Activated CD8-positive, alpha-beta memory T cell treated with anti-CD3 and anti-CD28 coated beads for 36 hours (primary cell): Measurements from ENCODE around the gene S100A5. TPM values are rescaled to one million over a fixed set of nuclear protein-coding genes. Genes with fewer than 3 reads are reported as not detected.
"Not testable (repeated sequence)": the region's sequence is repeated elsewhere in the genome, so short reads cannot be mapped to it uniquely, and the experiment has no call there.

Experiments
- CTCF ChIA-PET: fragments of 350-600 bp; sonication (Branson Sonifier 250); formaldehyde crosslinking; loops from one replicate; lab custom pipeline; 2021; ENCODE audit warnings: antibody characterized with exemption; lab: Charles Lee
- POLR2A ChIA-PET: fragments of 350-600 bp; sonication (Branson Sonifier 250); formaldehyde crosslinking; loops from one replicate; lab custom pipeline; 2021; ENCODE audit warnings: antibody characterized with exemption; lab: Charles Lee
- total RNA-seq, 2 experiments: library from RNA; stranded (reverse); gene quantifications; one replicate each; pipeline ENCODE4 v1.2.3, GENCODE V29; 2021

S100A5 gene, protein sequence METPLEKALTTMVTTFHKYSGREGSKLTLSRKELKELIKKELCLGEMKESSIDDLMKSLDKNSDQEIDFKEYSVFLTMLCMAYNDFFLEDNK
- 1 to 10 TPM; 1.1 to 1.2 TPM for total RNA-seq

DNA sequence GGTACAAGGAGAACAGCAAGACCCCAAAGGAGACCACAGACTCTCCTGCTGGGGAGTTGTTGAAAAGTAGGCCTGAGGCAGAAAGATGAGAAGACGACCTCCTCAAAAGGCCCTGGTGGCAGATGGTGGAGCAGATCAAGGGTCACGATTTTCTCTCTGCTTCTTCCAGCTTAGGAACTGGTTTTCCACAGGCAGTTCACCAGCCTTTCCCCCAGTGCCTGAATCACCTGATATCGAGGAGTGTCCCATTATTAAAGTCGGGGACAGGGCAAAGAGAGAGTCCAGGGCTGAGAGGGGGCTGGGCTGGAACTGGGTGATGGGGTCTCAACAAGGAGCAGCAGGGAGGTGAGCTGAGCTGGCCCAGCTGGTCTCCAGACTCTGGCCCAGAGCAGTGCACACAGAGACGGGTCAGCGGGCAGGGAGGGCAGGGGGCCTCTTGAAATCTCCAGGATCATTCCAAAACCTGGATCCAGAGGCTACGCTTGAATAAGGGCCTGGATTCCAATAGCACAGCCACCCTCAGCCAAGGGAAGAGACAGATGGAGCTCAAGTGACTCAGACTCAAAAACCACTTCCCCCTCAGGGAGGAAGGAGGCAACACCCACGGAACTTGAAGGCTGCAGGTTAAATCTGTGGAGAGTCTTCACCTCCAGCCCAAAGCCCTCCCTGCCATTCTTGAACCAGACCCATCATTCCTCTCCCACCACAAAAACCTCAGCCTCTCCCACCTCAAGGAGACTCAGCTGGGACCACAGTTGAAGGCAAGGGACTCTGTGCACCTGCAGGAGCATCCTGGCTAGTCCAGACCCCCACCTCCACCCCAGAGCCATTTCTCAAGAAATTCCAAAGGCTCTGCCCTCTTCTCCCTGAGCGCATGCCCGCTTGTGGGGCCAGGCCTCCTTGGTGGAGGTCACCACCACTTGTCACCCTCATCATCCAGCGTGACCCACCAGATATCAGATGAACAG, at the start of gene S100A5:
Gene S100A5 (minus strand): TSS at position 541 of the 968 bp plus-strand sequence. CDS start 743 bp downstream, outside the sequence.
- POLR2A ChIA-PET, result interaction anchor here (1.4 kb wide), 1 partner anchor 10 kb away, joined by 3 read pairs; no protein-coding TSS in a partner anchor

DNA sequence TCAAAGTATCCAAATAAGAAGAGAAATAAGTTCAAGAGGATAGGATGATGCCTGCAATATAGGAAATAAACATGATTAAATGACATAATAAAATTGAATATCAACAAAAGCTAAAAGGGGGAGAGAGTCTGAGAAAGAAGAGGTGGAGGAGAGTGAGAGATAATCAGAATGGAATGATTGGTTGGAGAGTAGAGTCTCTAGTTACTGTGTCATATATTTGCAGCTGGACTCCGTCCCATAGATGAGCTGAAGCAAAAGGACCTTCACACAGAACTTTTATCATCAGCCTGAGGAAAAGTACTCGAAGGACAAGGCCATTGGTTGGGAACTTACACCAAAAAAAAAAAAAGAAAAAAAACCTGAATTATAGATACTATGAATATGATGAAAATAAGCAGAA, 47.7 kb upstream of the S100A5 start:
- ChIA-PET POLR2A (interaction anchor here (0.7 kb wide), 1 partner anchor 16 kb away, joined by 3 read pairs; no protein-coding TSS in a partner anchor), CTCF (interaction anchor here (0.7 kb wide), 2 partner anchors 72 to 1400 kb away, joined by 3 read pairs; no protein-coding TSS in a partner anchor)

More for the DNA sequence above, at the start of gene S100A5:
- CTCF ChIA-PET, result interaction anchor here (0.7 to 2.6 kb wide), 3 partner anchors 9 to 28 kb away, joined by 3 to 17 read pairs (median 5); no protein-coding TSS in a partner anchor

DNA sequence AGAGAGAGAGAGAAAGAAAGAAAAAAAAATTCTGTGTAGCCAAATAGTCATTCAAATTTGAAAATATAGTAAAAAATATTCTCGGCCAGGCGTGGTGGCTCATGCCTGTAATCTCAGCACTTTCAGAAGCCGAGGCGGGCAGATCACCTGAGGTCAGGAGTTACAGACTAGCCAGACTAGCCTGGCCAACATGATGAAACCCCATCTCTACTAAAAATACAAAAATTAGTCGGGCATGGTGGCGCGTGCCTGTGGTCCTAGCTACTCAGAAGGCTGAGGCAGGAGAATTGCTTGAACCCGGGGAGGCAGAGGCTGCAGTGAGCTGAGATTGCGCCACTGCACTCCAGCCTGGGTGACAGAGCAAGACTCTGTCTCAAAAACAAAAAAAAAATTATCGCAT, 47.3 kb upstream of the S100A5 start:
- ChIA-PET POLR2A (interaction anchor here (0.7 kb wide), 1 partner anchor 16 kb away, joined by 3 read pairs; no protein-coding TSS in a partner anchor), CTCF (interaction anchor here (0.7 kb wide), 2 partner anchors 72 to 1399 kb away, joined by 3 read pairs; no protein-coding TSS in a partner anchor)

DNA sequence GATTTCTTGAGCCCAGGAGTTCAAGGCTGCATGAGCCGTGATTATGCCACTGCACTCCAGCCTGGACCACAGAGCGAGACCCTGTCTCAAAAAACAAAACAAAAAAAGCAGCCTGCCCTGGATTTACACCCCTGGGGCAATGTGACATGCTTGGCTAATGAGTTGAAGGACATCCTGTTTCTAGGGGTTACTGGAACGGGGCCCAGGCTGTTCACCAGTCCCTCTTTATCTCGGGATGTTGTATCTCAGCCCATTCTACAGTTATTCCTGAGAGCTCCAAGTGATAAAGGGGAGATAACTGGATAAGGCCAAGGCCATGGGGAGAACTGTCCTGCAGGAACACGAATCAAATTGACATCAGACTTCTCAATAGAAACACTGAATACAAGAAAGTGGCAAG, 46.6 kb upstream of the S100A5 start:
- ChIA-PET POLR2A (no interaction called here), CTCF (no interaction called here)

DNA sequence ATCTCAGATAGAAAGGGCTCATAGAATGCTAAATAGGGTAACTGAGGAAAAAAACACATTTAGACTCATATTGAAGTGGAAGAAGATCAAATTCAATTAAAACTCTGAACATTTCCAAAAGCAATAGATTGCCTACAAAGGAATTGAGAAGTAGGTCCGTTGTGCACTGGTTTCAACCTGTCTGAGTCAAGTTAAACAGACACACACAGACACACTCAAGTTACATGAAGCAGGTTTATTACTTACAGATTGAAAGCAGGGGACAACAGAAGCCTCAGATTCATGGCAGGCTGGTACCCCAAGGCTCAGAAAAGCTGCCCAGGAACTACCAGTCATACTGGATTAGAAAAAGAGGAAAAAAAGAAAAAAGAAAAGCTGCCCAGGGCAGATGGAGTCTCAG, 45.6 kb upstream of the S100A5 start:
- CTCF ChIA-PET, result interaction anchor here (0.6 kb wide), 1 partner anchor 384 kb away, joined by 6 read pairs; no protein-coding TSS in a partner anchor
- POLR2A ChIA-PET, result no interaction called here

DNA sequence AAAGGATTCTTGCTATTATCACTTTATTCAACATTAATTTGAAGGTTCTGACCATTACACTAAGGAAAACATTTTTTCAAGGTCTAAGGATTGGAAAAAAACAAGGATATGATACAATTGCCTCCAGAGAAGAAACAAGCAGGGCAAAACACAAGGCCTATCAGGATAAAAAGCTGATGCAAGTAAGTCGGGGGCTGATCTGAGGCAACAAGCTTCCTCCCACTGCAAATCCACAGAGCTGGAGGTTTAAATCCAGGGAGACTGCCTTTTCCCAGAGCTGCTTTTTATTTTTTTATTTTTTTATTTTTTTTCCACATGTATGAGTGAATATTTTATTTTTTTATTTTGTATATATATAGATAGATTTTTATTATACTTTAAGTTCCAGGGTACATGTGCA, 44.3 kb upstream of the S100A5 start:
- ChIA-PET CTCF (no interaction called here), POLR2A (no interaction called here)

DNA sequence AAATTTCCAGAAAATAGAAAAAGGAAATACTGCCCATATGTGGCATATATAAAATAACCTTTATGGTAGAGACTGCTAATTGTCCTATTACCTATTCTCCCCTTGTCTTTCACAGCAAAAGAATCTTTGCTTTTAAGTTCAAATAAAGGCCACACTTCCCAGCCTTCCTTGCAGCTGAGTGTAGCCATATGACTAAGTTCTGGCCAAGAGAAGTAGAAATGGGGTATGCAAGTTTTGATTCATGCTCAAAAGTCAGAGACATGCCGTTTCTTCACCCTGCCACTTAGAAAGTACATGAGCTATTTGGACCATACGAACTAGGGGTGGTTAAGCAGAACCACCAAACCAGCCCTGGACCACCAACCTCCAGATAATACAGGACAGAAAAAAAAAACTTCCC, 43.2 kb upstream of the S100A5 start:
- ChIA-PET CTCF (no interaction called here), POLR2A (no interaction called here)

DNA sequence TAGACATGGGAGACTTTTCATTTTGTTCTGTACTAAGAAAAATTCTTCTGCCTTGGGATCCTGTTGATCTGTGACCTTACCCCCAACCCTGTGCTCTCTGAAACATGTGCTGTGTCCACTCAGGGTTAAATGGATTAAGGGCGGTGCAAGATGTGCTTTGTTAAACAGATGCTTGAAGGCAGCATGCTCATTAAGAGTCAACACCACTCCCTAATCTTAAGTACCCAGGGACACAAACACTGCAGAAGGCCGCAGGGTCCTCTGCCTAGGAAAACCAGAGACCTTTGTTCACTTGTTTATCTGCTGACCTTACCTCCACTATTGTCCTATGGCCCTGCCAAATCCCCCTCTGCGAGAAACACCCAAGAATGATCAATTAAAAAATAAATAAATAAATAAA, 42.8 kb upstream of the S100A5 start:
- CTCF ChIA-PET, POLR2A ChIA-PET: not testable (repeated sequence)

DNA sequence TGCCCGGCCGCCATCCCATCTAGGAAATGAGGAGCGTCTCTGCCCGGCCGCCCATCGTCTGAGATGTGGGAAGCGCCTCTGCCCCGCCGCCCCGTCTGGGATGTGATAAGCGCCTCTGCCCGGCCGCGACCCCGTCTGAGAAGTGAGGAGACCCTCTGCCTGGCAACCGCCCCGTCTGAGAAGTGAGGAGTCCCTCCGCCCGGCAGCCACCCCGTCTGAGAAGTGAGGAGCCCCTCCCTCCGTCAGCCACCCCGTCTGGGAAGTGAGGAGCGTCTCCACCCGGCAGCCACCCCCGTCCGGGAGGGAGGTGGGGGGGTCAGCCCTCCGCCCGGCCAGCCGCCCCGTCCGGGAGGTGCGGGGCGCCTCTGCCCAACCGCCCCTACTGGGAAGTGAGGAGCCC, 42.1 kb upstream of the S100A5 start:
- POLR2A ChIA-PET, CTCF ChIA-PET: not testable (repeated sequence)

DNA sequence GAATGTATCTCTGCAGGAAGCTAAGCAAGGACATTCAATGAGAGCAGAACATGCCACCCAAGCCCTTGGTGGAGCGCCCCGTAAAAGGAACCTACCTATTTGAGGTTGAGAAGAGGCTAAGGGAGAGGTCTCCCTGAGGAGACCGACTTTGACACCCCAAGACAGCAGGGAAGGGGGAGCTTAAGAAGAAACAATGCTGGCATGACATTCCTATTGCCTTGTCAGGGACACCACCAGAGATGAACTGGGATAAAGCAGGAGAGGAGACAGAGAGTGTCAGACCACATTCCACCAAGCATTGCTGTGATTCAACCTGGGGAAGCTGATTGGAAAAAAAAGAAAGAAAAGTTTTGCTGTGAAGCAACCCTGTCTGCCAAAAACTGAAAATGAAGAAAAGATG, 38.2 kb upstream of the S100A5 start:
- ChIA-PET POLR2A (no interaction called here), CTCF (no interaction called here)

DNA sequence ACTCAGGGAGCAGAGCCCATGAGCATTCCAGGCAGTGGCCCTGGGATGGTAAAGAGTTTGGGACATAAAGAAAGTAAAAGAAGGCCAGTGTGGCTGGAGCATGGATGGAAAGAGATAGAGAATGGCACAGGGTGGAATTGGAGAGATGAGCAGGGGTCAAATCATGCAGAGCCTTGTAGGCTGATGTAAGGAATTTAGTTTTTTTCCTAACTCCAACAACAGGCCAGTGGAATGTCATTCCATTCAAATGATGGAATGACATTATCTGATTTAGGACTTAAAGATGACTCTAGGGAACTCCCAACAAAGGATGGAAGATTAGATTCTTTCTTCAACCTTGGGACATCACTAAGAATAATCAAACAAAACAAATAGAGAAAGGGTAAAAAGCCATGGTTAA, 37.8 kb upstream of the S100A5 start:
- POLR2A ChIA-PET, result interaction anchor here (0.6 kb wide), 1 partner anchor 56 kb away, joined by 3 read pairs; the partner anchor contains the start of gene CHTOP
- CTCF ChIA-PET, result no interaction called here

DNA sequence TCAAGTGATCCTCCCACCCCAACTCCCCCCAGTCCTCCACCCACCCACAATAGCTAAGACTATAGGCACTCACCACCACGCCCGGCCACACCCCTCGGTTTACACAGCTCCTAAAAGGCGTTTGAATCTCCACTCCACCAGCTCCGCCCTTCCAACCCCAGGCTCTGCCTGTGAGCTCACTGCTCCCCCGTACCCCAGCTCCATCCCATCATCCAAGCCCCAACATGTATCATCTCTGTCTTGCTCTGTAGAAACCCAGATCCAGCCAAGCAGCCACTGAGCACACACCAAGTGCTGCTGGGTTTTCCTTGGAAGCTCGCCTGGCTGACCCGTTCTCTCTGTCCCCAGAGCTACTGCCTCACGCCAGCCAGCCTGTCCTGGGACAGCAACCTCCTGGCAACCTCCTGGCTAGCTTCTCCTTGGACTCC, 36.9 kb upstream of the S100A5 start:
- ChIA-PET CTCF (interaction anchor here (0.7 to 1.0 kb wide), 3 partner anchors 45 to 66 kb away, joined by 3 to 5 read pairs (median 4); no protein-coding TSS in a partner anchor), POLR2A (interaction anchor here (0.6 kb wide), 1 partner anchor 589 kb away, joined by 3 read pairs; no protein-coding TSS in a partner anchor)

DNA sequence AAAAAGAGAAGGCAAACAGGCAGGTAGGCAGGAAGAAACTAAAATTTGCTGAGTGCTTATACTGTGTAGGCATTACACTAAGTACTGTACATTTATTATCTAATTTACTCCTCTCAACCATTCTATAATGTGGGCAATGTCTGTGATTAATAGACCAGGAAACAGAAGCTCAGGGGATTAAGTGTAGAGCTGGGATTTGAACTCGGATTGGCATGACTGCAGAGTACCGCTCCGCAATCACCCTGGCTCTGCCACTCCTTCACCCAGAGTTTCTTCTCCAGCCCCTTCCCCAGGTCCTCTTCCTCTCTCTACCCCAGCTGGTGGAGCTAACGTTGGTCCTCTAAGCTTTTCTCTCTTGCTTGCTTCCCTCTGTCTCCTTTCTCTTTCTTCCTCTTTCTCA, 36.4 kb upstream of the S100A5 start:
- ChIA-PET POLR2A (interaction anchor here (0.6 kb wide), 1 partner anchor 589 kb away, joined by 3 read pairs; no protein-coding TSS in a partner anchor), CTCF (interaction anchor here (0.7 to 1.0 kb wide), 3 partner anchors 44 to 66 kb away, joined by 3 to 5 read pairs (median 4); no protein-coding TSS in a partner anchor)

DNA sequence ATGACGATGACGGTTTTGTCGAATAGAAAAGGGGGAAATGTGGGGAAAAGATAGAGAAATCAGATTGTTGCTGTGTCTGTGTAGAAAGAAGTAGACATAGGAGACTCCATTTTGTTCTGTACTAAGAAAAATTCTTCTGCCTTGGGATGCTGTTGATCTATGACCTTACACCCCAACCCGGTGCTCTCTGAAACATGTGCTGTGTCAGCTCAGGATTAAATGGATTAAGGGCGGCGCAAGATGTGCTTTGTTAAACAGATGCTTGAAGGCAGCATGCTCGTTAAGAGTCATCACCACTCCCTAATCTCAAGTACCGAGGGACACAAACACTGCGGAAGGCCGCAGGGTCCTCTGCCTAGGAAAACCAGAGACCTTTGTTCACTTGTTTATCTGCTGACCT, 34.8 kb upstream of the S100A5 start:
- POLR2A ChIA-PET, result not testable (repeated sequence)
- CTCF ChIA-PET, result interaction anchor here (1.0 kb wide), 1 partner anchor 65 kb away, joined by 3 read pairs; no protein-coding TSS in a partner anchor

DNA sequence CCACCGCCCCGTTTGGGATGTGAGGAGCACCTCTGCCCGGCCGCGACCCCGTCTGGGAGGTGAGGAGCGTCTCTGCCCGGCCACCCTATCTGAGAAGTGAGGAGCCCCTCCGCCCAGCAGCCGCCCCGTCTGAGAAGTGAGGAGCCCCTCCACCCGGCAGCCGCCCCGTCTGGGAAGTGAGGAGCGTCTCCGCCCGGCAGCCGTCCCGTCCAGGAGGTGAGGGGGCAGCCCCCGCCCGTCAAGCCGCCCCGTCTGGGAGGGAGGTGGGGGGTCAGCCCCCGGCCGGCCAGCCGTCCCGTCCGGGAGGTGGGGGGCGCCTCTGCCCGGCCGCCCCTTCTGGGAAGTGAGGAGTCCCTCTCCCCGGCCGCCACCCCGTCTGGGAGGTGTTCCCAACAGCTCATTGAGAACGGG, 34.4 kb upstream of the S100A5 start:
- POLR2A ChIA-PET, result not testable (repeated sequence)
- CTCF ChIA-PET, result interaction anchor here (1.0 kb wide), 1 partner anchor 64 kb away, joined by 3 read pairs; no protein-coding TSS in a partner anchor

DNA sequence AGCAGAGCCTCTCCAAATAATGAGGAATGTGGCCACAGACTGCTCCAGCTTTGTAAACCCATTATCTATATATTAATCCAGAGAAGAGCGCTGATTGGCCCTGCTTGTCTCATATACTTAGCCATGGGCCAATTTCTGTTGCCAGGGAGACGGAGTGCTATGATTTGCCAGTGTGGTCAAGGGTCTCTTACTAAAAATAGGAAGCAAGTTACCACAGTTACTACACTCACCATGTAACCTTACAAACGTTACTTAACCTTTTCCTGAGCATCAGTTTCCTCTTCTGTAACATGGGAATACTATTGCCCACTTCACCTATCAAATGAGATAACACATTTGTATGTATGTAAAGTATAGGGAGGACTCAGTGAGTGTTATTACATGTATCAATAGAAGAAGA, 32.6 kb upstream of the S100A5 start:
- POLR2A ChIA-PET, result interaction anchor here (0.5 to 1.8 kb wide), 5 partner anchors 40 to 1525 kb away, joined by 3 to 17 read pairs (median 7); partner anchors contain the start of gene CHTOP
- CTCF ChIA-PET, result interaction anchor here (0.5 to 6.3 kb wide), 6 partner anchors 28 to 180 kb away, joined by 3 to 124 read pairs (median 9); partner anchors contain the start of genes CHTOP, S100A4 and S100A6

DNA sequence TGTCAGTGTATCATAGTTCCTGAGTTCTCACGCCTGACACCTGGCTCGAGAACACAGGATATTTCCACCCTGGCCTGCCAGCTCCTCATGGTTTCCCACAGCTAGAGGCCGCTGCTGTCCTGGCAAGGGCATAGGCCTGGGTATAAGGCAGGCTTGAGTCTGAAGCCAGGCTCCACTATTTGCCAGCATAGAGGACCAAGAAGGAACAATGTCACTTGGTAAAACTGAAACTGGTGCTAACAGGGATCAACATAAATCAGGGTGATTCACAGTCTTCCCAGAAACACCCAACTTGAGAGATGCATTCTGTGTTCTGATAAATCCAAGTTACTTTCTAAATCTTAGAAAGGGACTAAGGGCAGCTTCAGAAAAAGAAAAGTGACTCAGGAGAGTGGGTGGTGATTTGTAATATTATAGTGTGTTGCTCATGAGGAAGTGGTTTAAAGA, 31.9 kb upstream of the S100A5 start:
- POLR2A ChIA-PET, result interaction anchor here (0.5 to 1.8 kb wide), 7 partner anchors 38 to 118 kb away, joined by 3 to 17 read pairs (median 4); partner anchors contain the start of gene CHTOP
- CTCF ChIA-PET, result interaction anchor here (0.5 to 6.3 kb wide), 13 partner anchors 11 to 164 kb away, joined by 3 to 124 read pairs (median 3); partner anchors contain the start of genes CHTOP, S100A4 and S100A6

DNA sequence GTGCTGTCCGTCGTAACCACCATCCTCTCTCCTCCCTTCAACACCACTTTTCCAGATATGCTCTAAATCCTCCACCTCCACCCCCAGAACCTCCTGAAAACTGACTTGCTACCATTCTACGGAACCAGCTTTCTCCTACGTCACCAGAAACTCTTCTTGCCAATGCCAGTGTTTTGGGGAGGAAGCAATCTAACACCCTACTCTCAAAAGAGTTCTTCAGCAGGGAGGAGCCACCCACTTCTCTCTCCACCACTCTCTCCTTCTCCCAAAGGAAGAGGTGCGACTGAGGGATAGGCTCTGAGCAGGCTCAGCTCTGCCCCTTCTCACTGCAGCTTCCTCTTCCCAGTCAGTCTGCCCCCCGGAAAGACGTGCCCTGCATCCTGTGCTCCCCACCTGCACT, 31.0 kb upstream of the S100A5 start:
- POLR2A ChIA-PET, result interaction anchor here (0.8 to 1.8 kb wide), 4 partner anchors 37 to 63 kb away, joined by 4 to 13 read pairs (median 4); partner anchors contain the start of gene CHTOP
- CTCF ChIA-PET, result interaction anchor here (1.2 to 6.3 kb wide), 7 partner anchors 10 to 77 kb away, joined by 3 to 124 read pairs (median 6); partner anchors contain the start of genes CHTOP, S100A4 and S100A6
